ENCODE data around the gene EIF4EBP3. TPM values are rescaled to one million over a fixed set of nuclear protein-coding genes. Genes with fewer than 3 reads are reported as not detected.
"Not testable (repeated sequence)": the region's sequence is repeated elsewhere in the genome, so short reads cannot be mapped to it uniquely, and the experiment has no call there.

Gene EIF4EBP3
- total RNA-seq, 1 donor from 2014 or later, result 2.8 TPM

GRCh38 chr5:140574165-140574564 lies 26.7 kb downstream of the EIF4EBP3 start:
- no peak for TF ChIP-seq CTCF (conservative IDR thresholded peaks at IDR 0.05; ENCODE audit: low read depth, low read length)
- no peak for DNase-seq (ENCODE audit: low read depth)
- H3K4me3 ChIP-seq (ENCODE audit: low read depth, low read length), result no peak overlapping the region

GRCh38 chr5:140575309-140575708 lies 27.8 kb downstream of the EIF4EBP3 start:
- H3K4me3 ChIP-seq (ENCODE audit: low read depth, low read length), result no peak overlapping the region
- TF ChIP-seq CTCF (conservative IDR thresholded peaks at IDR 0.05; ENCODE audit: low read depth, low read length), result peak; percentile 70
- no peak for DNase-seq (ENCODE audit: low read depth)

- DNase-seq (ENCODE audit: low read depth), result no peak
Observed at GRCh38 chr5:140576776-140577201, 29.3 kb downstream of the EIF4EBP3 start.

GRCh38 chr5:140579188-140579747 lies 31.8 kb downstream of the EIF4EBP3 start:
- not testable (repeated sequence) for DNase-seq (ENCODE audit: low read depth); H3K4me3 ChIP-seq (ENCODE audit: low read depth, low read length)

More at GRCh38 chr5:140576776-140577201, 29.3 kb downstream of the EIF4EBP3 start:
- no peak for TF ChIP-seq CTCF (conservative IDR thresholded peaks at IDR 0.05; ENCODE audit: low read depth, low read length)
- H3K4me3 ChIP-seq (ENCODE audit: low read depth, low read length), result no peak overlapping the region

GRCh38 chr5:140587495-140587894 lies 40.0 kb downstream of the EIF4EBP3 start:
- no peak for TF ChIP-seq CTCF (conservative IDR thresholded peaks at IDR 0.05; ENCODE audit: low read depth, low read length)
- DNase-seq (ENCODE audit: low read depth), result no peak
- no peak overlapping the region for H3K4me3 ChIP-seq (ENCODE audit: low read depth, low read length)

- TF ChIP-seq CTCF (conservative IDR thresholded peaks at IDR 0.05; ENCODE audit: low read depth, low read length), result no peak
- H3K4me3 ChIP-seq (ENCODE audit: low read depth, low read length), result no peak overlapping the region
- no peak for DNase-seq (ENCODE audit: low read depth)
Observed at GRCh38 chr5:140588311-140589070, 41.0 kb downstream of the EIF4EBP3 start.

- TF ChIP-seq CTCF (conservative IDR thresholded peaks at IDR 0.05; ENCODE audit: low read depth, low read length), result no peak
- no peak for DNase-seq (ENCODE audit: low read depth)
- H3K4me3 ChIP-seq (ENCODE audit: low read depth, low read length), result no peak overlapping the region
Observed at GRCh38 chr5:140590861-140591260, 43.4 kb downstream of the EIF4EBP3 start.

Measured in epithelial cell of proximal tubule (primary cell).